ENCODE measurements around the gene TMEM52B.
A peak's percentile ranks its signal among the peaks of the same experiment; 100 is the strongest.

Gene TMEM52B

GRCh38 chr12:10221846-10222245, 43.0 kb downstream of the TMEM52B start:
- no peak overlapping the region for H3K27ac ChIP-seq
- TF ChIP-seq, protein P1, sequence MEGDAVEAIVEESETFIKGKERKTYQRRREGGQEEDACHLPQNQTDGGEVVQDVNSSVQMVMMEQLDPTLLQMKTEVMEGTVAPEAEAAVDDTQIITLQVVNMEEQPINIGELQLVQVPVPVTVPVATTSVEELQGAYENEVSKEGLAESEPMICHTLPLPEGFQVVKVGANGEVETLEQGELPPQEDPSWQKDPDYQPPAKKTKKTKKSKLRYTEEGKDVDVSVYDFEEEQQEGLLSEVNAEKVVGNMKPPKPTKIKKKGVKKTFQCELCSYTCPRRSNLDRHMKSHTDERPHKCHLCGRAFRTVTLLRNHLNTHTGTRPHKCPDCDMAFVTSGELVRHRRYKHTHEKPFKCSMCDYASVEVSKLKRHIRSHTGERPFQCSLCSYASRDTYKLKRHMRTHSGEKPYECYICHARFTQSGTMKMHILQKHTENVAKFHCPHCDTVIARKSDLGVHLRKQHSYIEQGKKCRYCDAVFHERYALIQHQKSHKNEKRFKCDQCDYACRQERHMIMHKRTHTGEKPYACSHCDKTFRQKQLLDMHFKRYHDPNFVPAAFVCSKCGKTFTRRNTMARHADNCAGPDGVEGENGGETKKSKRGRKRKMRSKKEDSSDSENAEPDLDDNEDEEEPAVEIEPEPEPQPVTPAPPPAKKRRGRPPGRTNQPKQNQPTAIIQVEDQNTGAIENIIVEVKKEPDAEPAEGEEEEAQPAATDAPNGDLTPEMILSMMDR (conservative IDR thresholded peaks at IDR 0.05): no peak

DNA sequence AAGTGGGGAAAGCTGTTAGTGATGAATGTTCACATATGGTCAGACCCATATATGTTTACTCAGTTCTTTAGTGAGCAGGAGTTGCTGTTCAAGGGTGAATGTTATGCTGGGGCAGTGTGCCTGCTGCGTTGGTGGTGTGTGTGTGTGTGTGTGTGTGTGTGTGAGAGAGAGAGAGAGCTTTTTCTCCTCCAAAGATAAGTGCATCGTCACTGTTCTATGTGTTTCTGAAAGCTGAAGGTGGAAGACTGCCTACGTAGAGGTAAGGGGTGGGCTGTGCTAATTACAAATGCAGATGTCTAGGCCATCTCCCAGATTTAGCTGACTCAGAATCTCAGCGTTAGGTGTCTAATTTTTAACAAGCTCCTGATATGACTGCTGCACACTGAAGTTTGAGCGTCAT, 44.4 kb downstream of the TMEM52B start:
- TF ChIP-seq, protein P1 (conservative IDR thresholded peaks at IDR 0.05): no peak
- no peak overlapping the region for H3K27ac ChIP-seq

DNA sequence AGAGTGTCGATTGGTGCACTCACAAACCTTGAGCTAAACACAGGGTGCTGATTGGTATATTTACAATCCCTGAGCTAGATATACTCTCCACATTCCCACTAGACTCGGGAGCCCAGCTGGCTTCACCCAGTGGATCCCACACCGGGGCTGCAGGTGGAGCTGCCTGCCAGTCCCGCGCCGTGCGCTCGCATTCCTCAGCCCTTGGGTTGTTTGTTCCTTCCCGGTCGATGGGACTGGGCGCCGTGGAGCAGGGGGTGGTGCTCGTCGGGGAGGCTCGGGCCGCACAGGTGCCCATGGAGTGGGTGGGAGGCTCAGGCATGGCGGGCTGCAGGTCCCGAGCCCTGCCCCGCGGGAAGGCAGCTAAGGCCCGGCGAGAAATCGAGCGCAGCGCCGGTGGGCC, 46.6 kb downstream of the TMEM52B start:
- peak overlapping the region; percentile 72; the same call in 1 of the 2 replicates for H3K27ac ChIP-seq

DNA sequence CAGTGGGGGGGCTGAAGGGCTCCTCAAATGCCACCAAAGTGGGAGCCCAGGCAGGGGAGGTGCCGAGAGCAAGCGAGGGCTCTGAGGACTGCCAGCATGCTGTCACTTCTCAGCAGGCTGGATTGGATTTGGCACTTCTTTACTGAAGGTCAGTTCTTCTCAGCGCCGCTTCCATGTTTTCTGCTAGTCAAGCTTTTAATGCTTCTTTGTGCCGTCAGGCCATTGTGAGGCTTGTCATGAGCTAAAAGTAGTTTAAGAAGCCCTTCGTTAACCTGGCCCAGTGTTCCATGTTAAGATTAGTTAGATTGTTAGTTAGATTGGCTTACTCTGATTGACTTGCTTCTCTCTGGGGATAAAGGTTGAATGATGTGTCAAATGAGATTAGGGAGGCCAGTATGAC, 47.3 kb downstream of the TMEM52B start:
- H3K27ac ChIP-seq: peak overlapping the region; percentile 72
- TF ChIP-seq, protein P1 (conservative IDR thresholded peaks at IDR 0.05): no peak

- TF ChIP-seq, protein P1 (conservative IDR thresholded peaks at IDR 0.05): no peak
Measured at GRCh38 chr12:10226731-10227130, 47.9 kb downstream of the TMEM52B start.

GRCh38 chr12:10227648-10228047, 48.8 kb downstream of the TMEM52B start:
- TF ChIP-seq, protein P1 (conservative IDR thresholded peaks at IDR 0.05): no peak
- H3K27ac ChIP-seq: no peak overlapping the region

More at GRCh38 chr12:10226731-10227130, 47.9 kb downstream of the TMEM52B start:
- peak overlapping the region; percentile 72 for H3K27ac ChIP-seq

DNA sequence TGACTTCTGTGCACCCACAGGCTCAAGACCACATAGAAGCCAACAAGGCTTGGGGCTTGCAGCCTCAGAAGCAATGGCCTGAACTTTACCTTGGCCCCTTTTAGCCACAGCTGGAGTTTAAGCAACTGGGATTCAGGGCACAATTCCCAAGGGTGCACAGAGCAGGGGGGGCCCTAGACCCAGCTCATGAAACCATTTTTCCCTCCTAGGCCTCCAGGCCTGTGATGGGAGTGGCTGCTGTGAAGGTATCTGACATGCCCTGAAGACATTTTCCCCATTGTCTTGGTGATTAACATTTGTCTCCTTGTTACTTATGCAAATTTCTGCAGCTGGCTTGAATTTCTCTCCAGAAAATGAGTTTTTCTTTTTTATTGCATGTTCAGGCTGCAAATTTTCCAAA, 55.7 kb downstream of the TMEM52B start:
- TF ChIP-seq, protein P1 (conservative IDR thresholded peaks at IDR 0.05): no peak
- no peak overlapping the region for H3K27ac ChIP-seq

DNA sequence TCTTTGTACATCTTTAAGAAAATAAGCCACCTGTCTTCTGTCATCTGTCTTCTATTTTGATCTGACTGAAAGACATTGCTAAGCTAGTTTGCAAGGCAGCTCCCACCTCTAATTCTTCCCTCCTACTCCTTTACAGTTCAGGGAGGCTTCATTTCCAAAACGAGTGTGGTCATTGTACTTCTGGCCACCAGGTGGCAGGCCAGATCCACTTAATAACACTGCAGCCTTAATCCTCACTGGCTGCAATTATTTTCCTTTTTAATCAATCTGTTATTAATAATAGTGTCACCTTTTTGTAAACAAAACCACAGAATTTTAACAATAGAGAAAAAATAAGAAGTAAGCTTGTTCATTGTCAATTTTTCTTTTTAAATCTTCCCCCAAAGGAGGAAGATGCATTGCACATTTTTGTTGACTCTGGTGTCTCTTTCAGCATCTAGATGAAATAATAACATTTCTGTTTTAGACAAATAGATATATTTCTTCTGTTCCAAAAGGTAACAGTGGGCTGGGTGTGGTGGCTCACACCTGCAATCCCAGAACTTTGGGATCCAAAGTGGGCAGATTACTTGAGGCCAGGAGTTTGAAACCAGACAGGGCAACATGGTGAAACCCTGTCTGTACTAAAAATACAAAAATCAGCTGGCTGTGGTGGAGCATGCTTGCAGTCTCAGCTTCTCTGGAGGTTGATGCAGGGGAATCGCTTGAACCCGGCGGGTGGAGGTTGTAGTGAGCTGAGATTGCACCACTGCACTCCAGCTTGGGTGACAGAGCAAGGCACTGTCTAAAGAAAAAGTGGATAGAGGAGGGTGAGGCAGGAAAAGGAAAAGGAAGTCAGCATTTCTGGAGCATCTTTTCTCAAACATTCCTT, 57.2 kb downstream of the TMEM52B start:
- no peak overlapping the region for H3K27ac ChIP-seq

More for the DNA sequence above, 57.2 kb downstream of the TMEM52B start:
- TF ChIP-seq, protein P1 (conservative IDR thresholded peaks at IDR 0.05): peak; percentile 89
